T47D (cell line): ENCODE measurements around the gene RCE1.
"Not testable (repeated sequence)": the region's sequence is repeated elsewhere in the genome, so short reads cannot be mapped to it uniquely, and the experiment has no call there.

Experiments used
- DNase-seq, 2 experiments: peaks; one replicate each; pipeline versions ENCODE4 v3.0.0 to v3.0.0-alpha.2; 2011 to 2012; ENCODE audit warnings: low read depth in 1 of 2, low spot score in 1 of 2
- JUND ChIP-seq: IDR thresholded peaks from 2 replicates; pipeline ENCODE4 v1.6.1; 2012; ENCODE audit warnings: low read depth
- in situ Hi-C: cut with HindIII; loops from 2 replicates; pipeline ENCODE4 v1.10.0; 2016; ENCODE audit warnings: low sequenced_read_pairs, low pct_unique_long_range_greater_than_20kb

Gene RCE1

GRCh38 chr11:66842896-66843775, at the start of gene RCE1:
Gene RCE1, plus strand, starts transcription at chr11:66843441. Its CDS starts 15 bp downstream, at chr11:66843456.
- in situ Hi-C loops = no loop called here
- DNase-seq = peak; percentile 94 to 96
- TF ChIP-seq JUND = no peak

GRCh38 chr11:66799815-66800214, 43.4 kb upstream of the RCE1 start:
- in situ Hi-C loops, DNase-seq: not testable (repeated sequence)

- no peak for TF ChIP-seq JUND
- in situ Hi-C loops = no loop called here
- DNase-seq = no peak
Measured at GRCh38 chr11:66800720-66801428, 42.4 kb upstream of the RCE1 start.

GRCh38 chr11:66809592-66809991, 33.6 kb upstream of the RCE1 start:
- in situ Hi-C loops = no loop called here
- no peak for TF ChIP-seq JUND
- no peak for DNase-seq

GRCh38 chr11:66810576-66811185, 32.6 kb upstream of the RCE1 start:
- no peak for TF ChIP-seq JUND
- in situ Hi-C loops = no loop called here
- no peak for DNase-seq

GRCh38 chr11:66814678-66815077, 28.6 kb upstream of the RCE1 start:
- TF ChIP-seq JUND = no peak
- in situ Hi-C loops = no loop called here

GRCh38 chr11:66815646-66816045, 27.6 kb upstream of the RCE1 start:
- DNase-seq = no peak
- no peak for TF ChIP-seq JUND
- in situ Hi-C loops = no loop called here

More at GRCh38 chr11:66814678-66815077, 28.6 kb upstream of the RCE1 start:
- no peak for DNase-seq

GRCh38 chr11:66818231-66818955, 24.8 kb upstream of the RCE1 start:
- in situ Hi-C loops = no loop called here
- TF ChIP-seq JUND = no peak

GRCh38 chr11:66820381-66820780, 22.9 kb upstream of the RCE1 start:
- no peak for DNase-seq
- TF ChIP-seq JUND = no peak
- in situ Hi-C loops = no loop called here

More at GRCh38 chr11:66818231-66818955, 24.8 kb upstream of the RCE1 start:
- no peak for DNase-seq

GRCh38 chr11:66820901-66821300, 22.3 kb upstream of the RCE1 start:
- DNase-seq = no peak
- TF ChIP-seq JUND = no peak
- in situ Hi-C loops = no loop called here

GRCh38 chr11:66823700-66824099, 19.5 kb upstream of the RCE1 start:
- in situ Hi-C loops = no loop called here
- DNase-seq = no peak
- TF ChIP-seq JUND = no peak

- in situ Hi-C loops, DNase-seq: not testable (repeated sequence)
Measured at GRCh38 chr11:66824573-66824972, 18.7 kb upstream of the RCE1 start.
